K562 (cell line): ENCODE data around the gene MAPT. TPM values are rescaled to one million over a fixed set of nuclear protein-coding genes. Genes with fewer than 3 reads are reported as not detected.

Experiments used
- ATAC-seq: fragments of 200-7000 bp; cut with Tn5 transposase; 3 replicates; pipeline ENCODE4 v1.9.1; 2020; ENCODE audit warnings: moderate library complexity
- BruUV-seq: library from RNA; stranded (reverse); fragments of 400-500 nt; replicated peaks from 2 replicates; lab custom pipeline; 2021; lab: Mats Ljungman, UMichigan
- CTCF ChIA-PET: fragments of 300-600 bp; formaldehyde crosslinking; extraction: SDS; loops from one replicate; lab custom pipeline; 2021; ENCODE audit warnings: low intra/inter-chr PET ratio; lab: Yijun Ruan, JAX
- POLR2A ChIA-PET: fragments of 300-600, 350-650 bp; sonication (Branson Sonifier 250); formaldehyde crosslinking; extraction: SDS; loops from one replicate; lab custom pipeline; 2021; ENCODE audit warnings: antibody characterized with exemption, inconsistent platforms; lab: Yijun Ruan, JAX
- DNase-seq, 4 experiments: peaks; one replicate each; pipeline versions ENCODE4 v3.0.0 to v3.0.0-alpha.2; 2011 to 2018; ENCODE audit warnings: low spot score in 3 of 4, mixed read lengths in 3 of 4; ENCODE audit errors: extremely low read depth in 1 of 4
- FAIRE-seq: peaks from 2 replicates; lab custom pipeline; 2011; peaks lifted over from hg19 to GRCh38; lab: Jason Lieb, UNC
- H2AFZ ChIP-seq: 2 replicates; pipeline ENCODE4 v1.6.0; 2011; ENCODE audit warnings: low read depth, low read length, control low read depth, inconsistent platforms
- H3K27ac ChIP-seq: fragments of 200-600 bp; 3 replicates; pipeline ENCODE4 v1.8.0; 2011; ENCODE audit warnings: low read depth, mild to moderate bottlenecking, control low read depth, inconsistent platforms, low read length, moderate library complexity, mixed read lengths; ENCODE audit errors: extremely low read depth
- H3K27me3 ChIP-seq, 2 experiments: fragments of 300-600 bp in 1 of 2; 2 replicates in 1 of 2; 3 replicates in 1 of 2; pipeline versions ENCODE4 v1.6.0 to v1.8.0; 2011; ENCODE audit warnings: inconsistent platforms in 2 of 2, low read length in 2 of 2, mild to moderate bottlenecking in 1 of 2, mixed read lengths in 1 of 2, moderate library complexity in 1 of 2; ENCODE audit not compliant: control insufficient read depth in 2 of 2, insufficient read depth in 2 of 2
- H3K36me3 ChIP-seq: fragments of 300-600 bp; 3 replicates; pipeline ENCODE4 v1.8.0; 2011; ENCODE audit warnings: mild to moderate bottlenecking, low read length, inconsistent platforms; ENCODE audit not compliant: control insufficient read depth, insufficient read depth
- H3K4me1 ChIP-seq, 2 experiments: fragments of 200-600 bp in 1 of 2; replicated peaks in 1 of 2; 2 replicates in 1 of 2; 3 replicates in 1 of 2; pipeline versions ENCODE4 v1.5.1 to v1.8.0; 2011; ENCODE audit warnings: inconsistent platforms in 2 of 2, low read length in 2 of 2, mild to moderate bottlenecking in 1 of 2, mixed read lengths in 1 of 2, moderate library complexity in 1 of 2; ENCODE audit not compliant: control insufficient read depth in 2 of 2, insufficient read depth in 2 of 2
- H3K4me2 ChIP-seq: 2 replicates; pipeline ENCODE4 v1.6.1; 2011; ENCODE audit warnings: low read length, control low read depth, inconsistent platforms, mixed read lengths; ENCODE audit not compliant: insufficient read depth
- H3K4me3 ChIP-seq: fragments of 200-600 bp; sonication (generic), shearing (Covaris generic); 2 replicates; pipeline ENCODE4 v1.5.1; 2016; ENCODE audit warnings: control low read depth, inconsistent platforms
- H3K79me2 ChIP-seq: fragments of 200-600 bp; 3 replicates; pipeline ENCODE4 v1.8.0; 2011; ENCODE audit warnings: low read length, inconsistent platforms; ENCODE audit not compliant: control insufficient read depth, insufficient read depth
- H3K9ac ChIP-seq, 2 experiments: 2 replicates each; pipeline versions ENCODE4 v1.6.0 to v1.6.1; 2011; ENCODE audit warnings: low read depth in 2 of 2, low read length in 2 of 2, control low read depth in 1 of 2, inconsistent platforms in 1 of 2, mild to moderate bottlenecking in 1 of 2, mixed read lengths in 1 of 2; ENCODE audit not compliant: insufficient read depth in 1 of 2
- H3K9me1 ChIP-seq: one replicate; pipeline ENCODE4 v1.6.0; 2011; ENCODE audit warnings: inconsistent platforms, mild to moderate bottlenecking, low read length, moderate library complexity; ENCODE audit not compliant: control insufficient read depth, insufficient read depth
- H3K9me3 ChIP-seq: replicated peaks from 2 replicates; pipeline ENCODE4 v1.5.1; 2011; ENCODE audit warnings: low read depth, low read length, inconsistent platforms; ENCODE audit not compliant: control insufficient read depth, insufficient read depth
- H4K20me1 ChIP-seq: replicated peaks from 2 replicates; pipeline ENCODE4 v1.6.1; 2011; ENCODE audit warnings: low read length, inconsistent platforms, mixed read lengths; ENCODE audit not compliant: control insufficient read depth, insufficient read depth
- BCOR ChIP-seq: fragments of 450-650 bp; IDR thresholded peaks from 2 replicates; pipeline ENCODE4 v1.6.1; 2016
- NCOA4 ChIP-seq: fragments of 450-650 bp; IDR thresholded peaks from 2 replicates; pipeline ENCODE4 v1.6.1; 2018; ENCODE audit warnings: mild to moderate bottlenecking; ENCODE audit not compliant: partially characterized antibody
- PHB2 ChIP-seq: fragments of 450-650 bp; IDR thresholded peaks from 2 replicates; pipeline ENCODE4 v1.6.1; 2017; ENCODE audit warnings: low read depth
- POLR2B ChIP-seq: fragments of 450-650 bp; IDR thresholded peaks from 2 replicates; pipeline ENCODE4 v1.6.1; 2018; ENCODE audit warnings: low read depth; ENCODE audit not compliant: partially characterized antibody
- RBBP5 ChIP-seq: fragments of 200-600 bp; sonication (generic); IDR thresholded peaks from 2 replicates; pipeline ENCODE4 v1.6.1; 2012; ENCODE audit warnings: borderline replicate concordance, mild to moderate bottlenecking, low read length, control low read depth, inconsistent platforms; ENCODE audit not compliant: insufficient read depth, poor library complexity, severe bottlenecking
- ZNF232 ChIP-seq: sonication (generic); formaldehyde crosslinking; IDR thresholded peaks from 2 replicates; pipeline ENCODE4 v1.8.0; 2022; ENCODE audit warnings: mild to moderate bottlenecking, missing genetic modification reagents
- ZNF57 ChIP-seq: fragments of 450-650 bp; formaldehyde crosslinking; IDR thresholded peaks from 2 replicates; pipeline ENCODE4 v1.4.0; 2020; ENCODE audit warnings: mild to moderate bottlenecking, moderate library complexity
- WGBS: fragments of 100-300 bp; shearing (Covaris generic); methylation state at CpG from one replicate; pipeline ENCODE4 v1.1.6; 2016; ENCODE audit warnings: low coverage, mixed read lengths; ENCODE audit not compliant: insufficient coverage; ENCODE audit errors: missing lambda C conversion rate; 5-methylcytosine and 5-hydroxymethylcytosine counted together
- in situ Hi-C: fragments of 300-500 bp; cut with MboI; formaldehyde crosslinking; loops from 4 replicates; pipeline ENCODE4 v1.15.0; 2018; ENCODE audit warnings: inconsistent platforms, mixed read lengths
- intact Hi-C: fragments of 100-400 bp; cut with micrococcal nuclease; formaldehyde crosslinking; loops from 2 replicates; pipeline ENCODE4 v1.14.2; 2022
- polyA plus RNA-seq, 8 experiments: library from polyadenylated mRNA; depleted of rRNA in 4 of 8; stranded (reverse) in 5 of 8; unstranded in 3 of 8; fragments of >200 nt; fragmentation: Nextera tagmentation in 2 of 8; fragmentation: Illumina TruSeq in 1 of 8; extraction: Ambion mirVana in 2 of 8; extraction: Trizol in 1 of 8; gene quantifications; 2 replicates each; pipeline versions ENCODE4 v1.2.1 to v1.2.3, GENCODE V29; 2011 to 2014; ENCODE audit warnings: inconsistent platforms in 1 of 8, missing spikeins in 1 of 8
- total RNA-seq, 7 experiments: library from RNA; depleted of rRNA in 6 of 7; stranded (reverse); fragments of >200 nt in 6 of 7; fragmentation: Illumina TruSeq in 2 of 7; extraction: Trizol in 2 of 7; gene quantifications; 2 replicates each; pipeline versions ENCODE4 v1.2.1 to v1.2.3, GENCODE V29; 2011 to 2021; ENCODE audit warnings: low replicate concordance in 1 of 7
- TF ChIP-seq, protein P1 (sequence below): fragments of 450-650 bp; IDR thresholded peaks from 2 replicates; pipeline ENCODE4 v1.6.1; 2016; ENCODE audit warnings: antibody characterized with exemption
- TF ChIP-seq, protein P2 (sequence below): sonication (generic); formaldehyde crosslinking; IDR thresholded peaks from 2 replicates; pipeline ENCODE4 v1.8.0; 2022; ENCODE audit warnings: mild to moderate bottlenecking, missing genetic modification reagents

MAPT gene
- total and polyA plus RNA-seq, 9 of the 15 experiments (the other 6 are each of a cell fraction or from before 2014, with no cell fraction given) = 0.04 to 1.1 (median 0.36) TPM

- Histone ChIP-seq H3K36me3 (no peaks in the 10 kb centered on the region), H3K9me1 (no peaks in the 10 kb centered on the region), H4K20me1 (no peaks in the 10 kb centered on the region), H3K27ac (no peak overlapping the region), H3K4me2 (no peak overlapping the region), H3K4me3 (no peak overlapping the region), H3K9ac (no peak overlapping the region; a peak in 1 of 4 replicates), H3K27me3 (no peaks in the 10 kb centered on the region), H3K4me1 (peaks cover 0 to 13% of the 10 kb centered on the region in 2 experiments; a peak in 3 of 5 replicates), H3K9me3 (no peaks in the 10 kb centered on the region), H2AFZ (no peak overlapping the region), H3K79me2 (no peaks in the 10 kb centered on the region)
- ChIA-PET CTCF (no interaction called here), POLR2A (no interaction called here)
- TF ChIP-seq NCOA4 = no peak
- no peak for TF ChIP-seq RBBP5
- no TSS peak for BruUV-seq
- in situ Hi-C loops (loop anchor here (25.0 kb wide), 1 partner anchor 842 kb away; no protein-coding TSS in a partner anchor), intact Hi-C loops (no loop called here)
- FAIRE-seq (no peak), ATAC-seq (no peak), DNase-seq (no peak)
- 61% methylated on average over 8 of the region's 8 CpGs for WGBS
Observed at GRCh38 chr17:45994987-45995386, 100.6 kb downstream of the MAPT start.

- H3K27me3 ChIP-seq = no peaks in the 10 kb centered on the region
- POLR2A ChIA-PET = no interaction called here
- H2AFZ ChIP-seq = no peak overlapping the region
- no peaks in the 10 kb centered on the region for H3K9me1 ChIP-seq
- no peak overlapping the region for H3K27ac ChIP-seq
- H4K20me1 ChIP-seq = no peaks in the 10 kb centered on the region
- no peaks in the 10 kb centered on the region for H3K79me2 ChIP-seq
- H3K4me1 ChIP-seq = peaks cover 0 to 13% of the 10 kb centered on the region in 2 experiments; a peak in 3 of 5 replicates
- intact Hi-C loops (no loop called here), in situ Hi-C loops (loop anchor here (25.0 kb wide), 1 partner anchor 842 kb away; no protein-coding TSS in a partner anchor)
- WGBS = 53% methylated on average over 14 of the region's 14 CpGs
- no TSS peak for BruUV-seq
- H3K9me3 ChIP-seq = no peaks in the 10 kb centered on the region
- no peak for FAIRE-seq
- no peak for DNase-seq
- no peak overlapping the region for H3K4me3 ChIP-seq
- CTCF ChIA-PET = no interaction called here
- no peaks in the 10 kb centered on the region for H3K36me3 ChIP-seq
- peak overlapping the region in 1 of 2 experiments; percentile 62; a peak in 1 of 4 replicates for H3K9ac ChIP-seq
- ATAC-seq = no peak
- H3K4me2 ChIP-seq = no peak overlapping the region
- TF ChIP-seq, protein P1, sequence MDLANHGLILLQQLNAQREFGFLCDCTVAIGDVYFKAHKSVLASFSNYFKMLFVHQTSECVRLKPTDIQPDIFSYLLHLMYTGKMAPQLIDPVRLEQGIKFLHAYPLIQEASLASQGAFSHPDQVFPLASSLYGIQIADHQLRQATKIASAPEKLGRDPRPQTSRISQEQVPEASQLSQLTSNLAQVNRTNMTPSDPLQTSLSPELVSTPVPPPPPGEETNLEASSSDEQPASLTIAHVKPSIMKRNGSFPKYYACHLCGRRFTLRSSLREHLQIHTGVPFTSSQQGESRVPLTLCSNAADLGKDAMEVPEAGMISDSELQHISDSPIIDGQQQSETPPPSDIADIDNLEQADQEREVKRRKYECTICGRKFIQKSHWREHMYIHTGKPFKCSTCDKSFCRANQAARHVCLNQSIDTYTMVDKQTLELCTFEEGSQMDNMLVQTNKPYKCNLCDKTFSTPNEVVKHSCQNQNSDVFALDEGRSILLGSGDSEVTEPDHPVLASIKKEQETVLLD = no peak
- TF ChIP-seq, protein P2, sequence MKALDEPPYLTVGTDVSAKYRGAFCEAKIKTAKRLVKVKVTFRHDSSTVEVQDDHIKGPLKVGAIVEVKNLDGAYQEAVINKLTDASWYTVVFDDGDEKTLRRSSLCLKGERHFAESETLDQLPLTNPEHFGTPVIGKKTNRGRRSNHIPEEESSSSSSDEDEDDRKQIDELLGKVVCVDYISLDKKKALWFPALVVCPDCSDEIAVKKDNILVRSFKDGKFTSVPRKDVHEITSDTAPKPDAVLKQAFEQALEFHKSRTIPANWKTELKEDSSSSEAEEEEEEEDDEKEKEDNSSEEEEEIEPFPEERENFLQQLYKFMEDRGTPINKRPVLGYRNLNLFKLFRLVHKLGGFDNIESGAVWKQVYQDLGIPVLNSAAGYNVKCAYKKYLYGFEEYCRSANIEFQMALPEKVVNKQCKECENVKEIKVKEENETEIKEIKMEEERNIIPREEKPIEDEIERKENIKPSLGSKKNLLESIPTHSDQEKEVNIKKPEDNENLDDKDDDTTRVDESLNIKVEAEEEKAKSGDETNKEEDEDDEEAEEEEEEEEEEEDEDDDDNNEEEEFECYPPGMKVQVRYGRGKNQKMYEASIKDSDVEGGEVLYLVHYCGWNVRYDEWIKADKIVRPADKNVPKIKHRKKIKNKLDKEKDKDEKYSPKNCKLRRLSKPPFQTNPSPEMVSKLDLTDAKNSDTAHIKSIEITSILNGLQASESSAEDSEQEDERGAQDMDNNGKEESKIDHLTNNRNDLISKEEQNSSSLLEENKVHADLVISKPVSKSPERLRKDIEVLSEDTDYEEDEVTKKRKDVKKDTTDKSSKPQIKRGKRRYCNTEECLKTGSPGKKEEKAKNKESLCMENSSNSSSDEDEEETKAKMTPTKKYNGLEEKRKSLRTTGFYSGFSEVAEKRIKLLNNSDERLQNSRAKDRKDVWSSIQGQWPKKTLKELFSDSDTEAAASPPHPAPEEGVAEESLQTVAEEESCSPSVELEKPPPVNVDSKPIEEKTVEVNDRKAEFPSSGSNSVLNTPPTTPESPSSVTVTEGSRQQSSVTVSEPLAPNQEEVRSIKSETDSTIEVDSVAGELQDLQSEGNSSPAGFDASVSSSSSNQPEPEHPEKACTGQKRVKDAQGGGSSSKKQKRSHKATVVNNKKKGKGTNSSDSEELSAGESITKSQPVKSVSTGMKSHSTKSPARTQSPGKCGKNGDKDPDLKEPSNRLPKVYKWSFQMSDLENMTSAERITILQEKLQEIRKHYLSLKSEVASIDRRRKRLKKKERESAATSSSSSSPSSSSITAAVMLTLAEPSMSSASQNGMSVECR (CRISPR knock-in tag) = no peak
- TF ChIP-seq PHB2 (no peak), POLR2B (no peak), ZNF232 (CRISPR knock-in tag) (no peak), BCOR (peak; percentile 49; the same call in 1 of the 2 replicates), ZNF57 (no peak)
Observed at GRCh38 chr17:45995627-45996270, 101.4 kb downstream of the MAPT start.
